Thyroid gland (tissue), 4 donors: Measurements from ENCODE around the gene DNAJC19. TPM values are rescaled to one million over a fixed set of nuclear protein-coding genes. Genes with fewer than 3 reads are reported as not detected.

Experiments used
- DNase-seq, 2 donors: peaks; one replicate each; pipeline ENCODE4 v3.0.0-alpha.2; 2019
- H3K27ac ChIP-seq, 3 donors: fragments of 200-600 bp; sonication (generic); 1 replicate in 2 of 3; 2 replicates in 1 of 3; pipeline ENCODE4 v1.5.1; 2016 to 2019; ENCODE audit warnings: mild to moderate bottlenecking in 1 of 3, moderate library complexity in 1 of 3
- H3K27me3 ChIP-seq: fragments of 200-600 bp; sonication (generic); one replicate; pipeline ENCODE4 v1.5.1; 2019
- H3K36me3 ChIP-seq, 2 donors: fragments of 200-600 bp; sonication (generic); one replicate each; pipeline ENCODE4 v1.5.1; 2016 to 2019
- H3K4me1 ChIP-seq, 2 donors: fragments of 200-600 bp; sonication (generic); one replicate each; pipeline ENCODE4 v1.5.1; 2017 to 2019
- H3K4me3 ChIP-seq, 3 donors: fragments of 200-600 bp; sonication (generic); replicated peaks in 1 of 3; 1 replicate in 2 of 3; 2 replicates in 1 of 3; pipeline ENCODE4 v1.5.1; 2016; ENCODE audit warnings: mild to moderate bottlenecking in 1 of 3
- H3K9me3 ChIP-seq: fragments of 200-600 bp; sonication (generic); one replicate; pipeline ENCODE4 v1.5.1; 2017
- CTCF ChIP-seq, 6 experiments: fragments of 200-600 bp in 3 of 6; fragments of 450-650 bp in 3 of 6; sonication (generic) in 3 of 6; IDR thresholded peaks; one replicate each; pipeline ENCODE4 v1.5.1; 2016 to 2019; ENCODE audit warnings: antibody characterized with exemption in 6 of 6, mild to moderate bottlenecking in 2 of 6, inconsistent platforms in 1 of 6, moderate library complexity in 1 of 6
- POLR2A ChIP-seq, 2 donors: fragments of 450-650 bp; IDR thresholded peaks; one replicate each; pipeline ENCODE4 v1.6.1; 2017; ENCODE audit warnings: antibody characterized with exemption in 2 of 2, mild to moderate bottlenecking in 2 of 2, moderate library complexity in 1 of 2
- WGBS, 2 donors: methylation state at CpG; one replicate each; pipeline ENCODE4 v1.1.5; 2017; 5-methylcytosine and 5-hydroxymethylcytosine counted together
- intact Hi-C: fragments of 100-400 bp; cut with DNase I; formaldehyde crosslinking; loops from one replicate; pipeline ENCODE4 v1.15.1; 2023
- total RNA-seq, 4 donors: library from RNA; depleted of rRNA; stranded (reverse); fragments of >200 nt; gene quantifications; one replicate each; pipeline ENCODE4 v1.2.3, GENCODE V29; 2016

The DNAJC19 gene
- total RNA-seq = 10 to 100 TPM; 46.5 to 66.8 (median 56.1) TPM

- peak; percentile 95 for DNase-seq
- H3K27me3 ChIP-seq = no peaks in the 10 kb centered on the region
- peak within 1 kb of the TSS; percentile 68 to 79 (median 73) for H3K4me3 ChIP-seq
- intact Hi-C loops = no loop called here
- peaks cover 8 to 11% of the 10 kb centered on the region in 2 donors for H3K4me1 ChIP-seq
- TF ChIP-seq POLR2A (IDR thresholded peaks at IDR 0.05) = peak in 1 of 2 donors; percentile 88
- peak in 1 of 6 experiments; percentile 4 for TF ChIP-seq CTCF (IDR thresholded peaks at IDR 0.05)
- H3K9me3 ChIP-seq = no peaks in the 10 kb centered on the region
- no peaks in the 10 kb centered on the region for H3K36me3 ChIP-seq
- WGBS, 2 donors = 0 to 1% methylated on average over 31 to 39 of the region's 43 CpGs
- peak within 1 kb of the TSS; percentile 73 to 86 (median 75) for H3K27ac ChIP-seq
These were observed at the start of gene DNAJC19 for GRCh38 chr3:180989291-180990163. DNAJC19 (minus strand) TSS chr3:180989736; CDS start chr3:180989602, 134 bp downstream.

GRCh38 chr3:181030948-181031347, 41.4 kb upstream of the DNAJC19 start:
- H3K27me3 ChIP-seq = no peaks in the 10 kb centered on the region
- H3K36me3 ChIP-seq = no peaks in the 10 kb centered on the region
- intact Hi-C loops = no loop called here
- H3K9me3 ChIP-seq = no peaks in the 10 kb centered on the region
- TF ChIP-seq POLR2A (IDR thresholded peaks at IDR 0.05) (no peak), CTCF (IDR thresholded peaks at IDR 0.05) (no peak)
- H3K4me1 ChIP-seq = no peaks in the 10 kb centered on the region
- no peak overlapping the region for H3K4me3 ChIP-seq
- no peak for DNase-seq
- no peak overlapping the region for H3K27ac ChIP-seq

GRCh38 chr3:181025204-181025603, 35.7 kb upstream of the DNAJC19 start:
- intact Hi-C loops = no loop called here
- Histone ChIP-seq H3K36me3 (no peaks in the 10 kb centered on the region), H3K9me3 (no peaks in the 10 kb centered on the region), H3K27ac (no peak overlapping the region), H3K4me1 (no peaks in the 10 kb centered on the region), H3K4me3 (no peak overlapping the region), H3K27me3 (no peaks in the 10 kb centered on the region)
- no peak for TF ChIP-seq CTCF (IDR thresholded peaks at IDR 0.05)
- no peak for TF ChIP-seq POLR2A (IDR thresholded peaks at IDR 0.05)
- no peak for DNase-seq

GRCh38 chr3:181017690-181018089, 28.2 kb upstream of the DNAJC19 start:
- no peaks in the 10 kb centered on the region for H3K9me3 ChIP-seq
- H3K27ac ChIP-seq = no peak overlapping the region
- intact Hi-C loops = no loop called here
- no peaks in the 10 kb centered on the region for H3K4me1 ChIP-seq
- DNase-seq = no peak
- no peak overlapping the region for H3K4me3 ChIP-seq
- H3K36me3 ChIP-seq = no peaks in the 10 kb centered on the region
- TF ChIP-seq POLR2A (IDR thresholded peaks at IDR 0.05) (no peak), CTCF (IDR thresholded peaks at IDR 0.05) (no peak)
- no peaks in the 10 kb centered on the region for H3K27me3 ChIP-seq
- 76 to 88% methylated on average over 2 of the region's 2 CpGs for WGBS, 2 donors

GRCh38 chr3:181009225-181009624, 19.7 kb upstream of the DNAJC19 start:
- TF ChIP-seq POLR2A (IDR thresholded peaks at IDR 0.05) = no peak
- no peak for TF ChIP-seq CTCF (IDR thresholded peaks at IDR 0.05)
- Histone ChIP-seq H3K4me1 (no peaks in the 10 kb centered on the region), H3K9me3 (no peaks in the 10 kb centered on the region), H3K27me3 (no peaks in the 10 kb centered on the region), H3K27ac (no peak overlapping the region), H3K36me3 (no peaks in the 10 kb centered on the region), H3K4me3 (no peak overlapping the region)
- intact Hi-C loops = no loop called here
- no peak for DNase-seq
- WGBS, 2 donors = 80% methylated on average over 5 of the region's 5 CpGs
